ENCODE data around the gene IGSF3. TPM values are rescaled to one million over a fixed set of nuclear protein-coding genes. Genes with fewer than 3 reads are reported as not detected.

The IGSF3 gene
- total RNA-seq, 2 experiments from 2014 or later: 0.08 to 0.22 TPM

- Mint-ChIP-seq H3K4me1 (ENCODE audit: low read depth) (no peaks in the 10 kb centered on the region), H3K9me3 (no peaks in the 10 kb centered on the region), H3K4me3 (no peak overlapping the region), H3K27ac (no peak overlapping the region), H3K36me3 (ENCODE audit: low read depth) (no peaks in the 10 kb centered on the region), H3K27me3 (no peaks in the 10 kb centered on the region)
- POLR2A ChIA-PET: no interaction called here
- CTCF ChIA-PET: no interaction called here
- ATAC-seq (ENCODE audit: poor library complexity) (no peak), DNase-seq (no peak)
- no peaks in the 10 kb centered on the region for H3K4me1 ChIP-seq (ENCODE audit: insufficient read depth, low read length)
- intact Hi-C loops (cut with DNase I, micrococcal nuclease): no loop called here
- no peak overlapping the region for H3K27ac ChIP-seq (ENCODE audit: low read depth in 1 of 2, low read length in 2 of 2)
- H3K36me3 ChIP-seq (ENCODE audit: insufficient read depth, low read length): no peaks in the 10 kb centered on the region
- H3K27me3 ChIP-seq (ENCODE audit: control insufficient read depth in 1 of 2, insufficient read depth in 2 of 2, low read length in 2 of 2): no peaks in the 10 kb centered on the region
- no peaks in the 10 kb centered on the region for H3K9me3 ChIP-seq (ENCODE audit: control insufficient read depth in 1 of 2, insufficient read depth in 1 of 2, low read length in 2 of 2)
- no peak for TF ChIP-seq CTCF (IDR thresholded peaks at IDR 0.05)
- no peak overlapping the region for H3K4me3 ChIP-seq (ENCODE audit: low read length)
These were observed 79.9 kb downstream of the IGSF3 start for GRCh38 chr1:116587501-116588227.

GRCh38 chr1:116586741-116587143, 80.8 kb downstream of the IGSF3 start:
- Mint-ChIP-seq H3K9me3 (no peaks in the 10 kb centered on the region), H3K27ac (no peak overlapping the region), H3K27me3 (no peaks in the 10 kb centered on the region), H3K36me3 (ENCODE audit: low read depth) (no peaks in the 10 kb centered on the region), H3K4me1 (ENCODE audit: low read depth) (no peaks in the 10 kb centered on the region), H3K4me3 (no peak overlapping the region)
- POLR2A ChIA-PET: no interaction called here
- Histone ChIP-seq H3K9me3 (ENCODE audit: control insufficient read depth in 1 of 2, insufficient read depth in 1 of 2, low read length in 2 of 2) (no peaks in the 10 kb centered on the region), H3K4me1 (ENCODE audit: insufficient read depth, low read length) (no peaks in the 10 kb centered on the region), H3K27ac (ENCODE audit: low read depth in 1 of 2, low read length in 2 of 2) (no peak overlapping the region), H3K36me3 (ENCODE audit: insufficient read depth, low read length) (no peaks in the 10 kb centered on the region), H3K4me3 (ENCODE audit: low read length) (no peak overlapping the region), H3K27me3 (ENCODE audit: control insufficient read depth in 1 of 2, insufficient read depth in 2 of 2, low read length in 2 of 2) (no peaks in the 10 kb centered on the region)
- intact Hi-C loops (cut with DNase I, micrococcal nuclease): no loop called here
- no peak for TF ChIP-seq CTCF (IDR thresholded peaks at IDR 0.05)
- ATAC-seq (ENCODE audit: poor library complexity) (no peak), DNase-seq (no peak)
- CTCF ChIA-PET: interaction anchor here (1.0 kb wide), 1 partner anchor 13 kb away, joined by 3 read pairs; no protein-coding TSS in a partner anchor

GRCh38 chr1:116585886-116586285, 81.6 kb downstream of the IGSF3 start:
- ATAC-seq (ENCODE audit: poor library complexity): no peak
- Mint-ChIP-seq H3K36me3 (ENCODE audit: low read depth) (no peaks in the 10 kb centered on the region), H3K4me1 (ENCODE audit: low read depth) (no peaks in the 10 kb centered on the region), H3K9me3 (no peaks in the 10 kb centered on the region), H3K27me3 (no peaks in the 10 kb centered on the region), H3K27ac (no peak overlapping the region), H3K4me3 (no peak overlapping the region)
- no peak overlapping the region for H3K4me3 ChIP-seq (ENCODE audit: low read length)
- CTCF ChIA-PET: interaction anchor here (1.0 kb wide), 1 partner anchor 447 kb away, joined by 3 read pairs; no protein-coding TSS in a partner anchor
- POLR2A ChIA-PET: no interaction called here
- intact Hi-C loops (cut with DNase I, micrococcal nuclease): no loop called here
- no peak for DNase-seq
- H3K9me3 ChIP-seq (ENCODE audit: control insufficient read depth in 1 of 2, insufficient read depth in 1 of 2, low read length in 2 of 2): no peaks in the 10 kb centered on the region
- no peaks in the 10 kb centered on the region for H3K27me3 ChIP-seq (ENCODE audit: control insufficient read depth in 1 of 2, insufficient read depth in 2 of 2, low read length in 2 of 2)
- H3K4me1 ChIP-seq (ENCODE audit: insufficient read depth, low read length): no peaks in the 10 kb centered on the region
- H3K27ac ChIP-seq (ENCODE audit: low read depth in 1 of 2, low read length in 2 of 2): no peak overlapping the region
- no peaks in the 10 kb centered on the region for H3K36me3 ChIP-seq (ENCODE audit: insufficient read depth, low read length)
- TF ChIP-seq CTCF (IDR thresholded peaks at IDR 0.05): no peak
